Measurements from ENCODE around the gene POLD1. TPM values are rescaled to one million over a fixed set of nuclear protein-coding genes. Genes with fewer than 3 reads are reported as not detected.
"Not testable (repeated sequence)": the region's sequence is repeated elsewhere in the genome, so short reads cannot be mapped to it uniquely, and the experiment has no call there.

Gene POLD1
- total RNA-seq, 6 experiments from 2014 or later: 21.7 to 37.8 (median 33.7) TPM

GRCh38 chr19:50344661-50345318, 39.4 kb upstream of the POLD1 start:
- H3K4me3 Mint-ChIP-seq: no peak overlapping the region
- DNase-seq: no peak

GRCh38 chr19:50347089-50347581, 37.0 kb upstream of the POLD1 start:
- Mint-ChIP-seq H3K9me3 (peaks cover 11% of the 10 kb centered on the region), H3K4me3 (peak overlapping the region; percentile 10; the same call in 1 of the 2 replicates), H3K27me3 (ENCODE audit: insufficient read depth) (peaks cover 17% of the 10 kb centered on the region)
- not testable (repeated sequence) for H3K36me3 Mint-ChIP-seq (ENCODE audit: low read depth); DNase-seq; H3K4me1 Mint-ChIP-seq (ENCODE audit: low read depth); H3K27ac Mint-ChIP-seq

More at GRCh38 chr19:50344661-50345318, 39.4 kb upstream of the POLD1 start:
- peaks cover 6% of the 10 kb centered on the region for H3K27me3 Mint-ChIP-seq (ENCODE audit: insufficient read depth)
- no peaks in the 10 kb centered on the region for H3K4me1 Mint-ChIP-seq (ENCODE audit: low read depth)
- H3K9me3 Mint-ChIP-seq: peaks cover 14% of the 10 kb centered on the region
- no peaks in the 10 kb centered on the region for H3K36me3 Mint-ChIP-seq (ENCODE audit: low read depth)
- TF ChIP-seq, protein P1, sequence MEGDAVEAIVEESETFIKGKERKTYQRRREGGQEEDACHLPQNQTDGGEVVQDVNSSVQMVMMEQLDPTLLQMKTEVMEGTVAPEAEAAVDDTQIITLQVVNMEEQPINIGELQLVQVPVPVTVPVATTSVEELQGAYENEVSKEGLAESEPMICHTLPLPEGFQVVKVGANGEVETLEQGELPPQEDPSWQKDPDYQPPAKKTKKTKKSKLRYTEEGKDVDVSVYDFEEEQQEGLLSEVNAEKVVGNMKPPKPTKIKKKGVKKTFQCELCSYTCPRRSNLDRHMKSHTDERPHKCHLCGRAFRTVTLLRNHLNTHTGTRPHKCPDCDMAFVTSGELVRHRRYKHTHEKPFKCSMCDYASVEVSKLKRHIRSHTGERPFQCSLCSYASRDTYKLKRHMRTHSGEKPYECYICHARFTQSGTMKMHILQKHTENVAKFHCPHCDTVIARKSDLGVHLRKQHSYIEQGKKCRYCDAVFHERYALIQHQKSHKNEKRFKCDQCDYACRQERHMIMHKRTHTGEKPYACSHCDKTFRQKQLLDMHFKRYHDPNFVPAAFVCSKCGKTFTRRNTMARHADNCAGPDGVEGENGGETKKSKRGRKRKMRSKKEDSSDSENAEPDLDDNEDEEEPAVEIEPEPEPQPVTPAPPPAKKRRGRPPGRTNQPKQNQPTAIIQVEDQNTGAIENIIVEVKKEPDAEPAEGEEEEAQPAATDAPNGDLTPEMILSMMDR (IDR thresholded peaks at IDR 0.05): no peak
- no peak overlapping the region for H3K27ac Mint-ChIP-seq

- Mint-ChIP-seq H3K27me3 (ENCODE audit: insufficient read depth) (peaks cover 18% of the 10 kb centered on the region), H3K27ac (no peak overlapping the region), H3K4me1 (ENCODE audit: low read depth) (no peaks in the 10 kb centered on the region), H3K36me3 (ENCODE audit: low read depth) (no peaks in the 10 kb centered on the region), H3K9me3 (peaks cover 7% of the 10 kb centered on the region), H3K4me3 (no peak overlapping the region)
- no peak for DNase-seq
- TF ChIP-seq, protein P1 (IDR thresholded peaks at IDR 0.05): 0 out of 2 replicates have a peak, but pooled peaks have one; percentile 12
Observed at GRCh38 chr19:50349277-50350057, 34.7 kb upstream of the POLD1 start.

DNA sequence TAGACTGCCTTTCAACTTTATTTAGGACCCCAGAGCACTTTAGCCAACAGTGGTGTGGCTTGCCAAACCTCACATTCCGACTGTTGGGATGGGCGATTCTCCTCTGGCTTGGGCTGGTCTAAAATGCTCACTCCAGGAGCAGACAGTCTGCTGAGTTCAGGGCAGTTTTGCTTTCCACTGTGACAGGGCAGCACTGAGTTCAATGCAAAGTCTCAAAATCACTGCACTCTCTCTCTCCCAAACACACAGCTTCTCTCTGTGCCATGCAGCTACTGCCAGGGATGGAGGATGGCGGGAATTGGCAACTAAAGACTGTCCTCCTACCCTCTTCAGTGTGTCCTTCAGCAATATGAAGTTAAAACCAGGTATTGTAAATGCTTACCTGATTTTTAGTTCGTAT, 31.9 kb upstream of the POLD1 start:
- H3K27ac Mint-ChIP-seq: no peak overlapping the region
- peaks cover 21% of the 10 kb centered on the region for H3K27me3 Mint-ChIP-seq (ENCODE audit: insufficient read depth)
- TF ChIP-seq, protein P1 (IDR thresholded peaks at IDR 0.05): no peak
- no peak overlapping the region for H3K4me3 Mint-ChIP-seq
- no peak for DNase-seq
- no peaks in the 10 kb centered on the region for H3K36me3 Mint-ChIP-seq (ENCODE audit: low read depth)
- H3K9me3 Mint-ChIP-seq: no peaks in the 10 kb centered on the region
- H3K4me1 Mint-ChIP-seq (ENCODE audit: low read depth): no peaks in the 10 kb centered on the region

GRCh38 chr19:50353487-50353880, 30.7 kb upstream of the POLD1 start:
- H3K4me1 Mint-ChIP-seq (ENCODE audit: low read depth); H3K27ac Mint-ChIP-seq; H3K9me3 Mint-ChIP-seq; H3K4me3 Mint-ChIP-seq; DNase-seq; H3K36me3 Mint-ChIP-seq (ENCODE audit: low read depth): not testable (repeated sequence)
- peaks cover 21% of the 10 kb centered on the region for H3K27me3 Mint-ChIP-seq (ENCODE audit: insufficient read depth)

- 0 out of 2 replicates have a peak, but pooled peaks cover 4% of the 10 kb centered on the region for H3K9me3 Mint-ChIP-seq
- no peak overlapping the region; the same call in 1 of the 2 replicates for H3K4me3 Mint-ChIP-seq
- no peak overlapping the region for H3K27ac Mint-ChIP-seq
- peaks cover 15% of the 10 kb centered on the region for H3K27me3 Mint-ChIP-seq (ENCODE audit: insufficient read depth)
- TF ChIP-seq, protein P1 (IDR thresholded peaks at IDR 0.05): no peak
- H3K36me3 Mint-ChIP-seq (ENCODE audit: low read depth): no peaks in the 10 kb centered on the region
- DNase-seq: no peak
- no peaks in the 10 kb centered on the region for H3K4me1 Mint-ChIP-seq (ENCODE audit: low read depth)
Observed at GRCh38 chr19:50356691-50357177, 27.4 kb upstream of the POLD1 start.
